Testis (tissue), 2 donors: ENCODE data around the gene DNAH9.
A peak's percentile ranks its signal among the peaks of the same experiment; 100 is the strongest.

ENCODE experiments used
- CTCF ChIP-seq, 3 experiments: fragments of 450-650 bp in 2 of 3; fragments of 200-600 bp in 1 of 3; sonication (generic) in 1 of 3; IDR thresholded peaks; one replicate each; pipeline ENCODE4 v1.5.1; 2016 to 2019; ENCODE audit warnings: antibody characterized with exemption in 3 of 3, mild to moderate bottlenecking in 2 of 3, moderate library complexity in 1 of 3
- POLR2A ChIP-seq: fragments of 450-650 bp; IDR thresholded peaks from one replicate; pipeline ENCODE4 v1.6.1; 2017; ENCODE audit warnings: antibody characterized with exemption, mild to moderate bottlenecking, moderate library complexity

DNA sequence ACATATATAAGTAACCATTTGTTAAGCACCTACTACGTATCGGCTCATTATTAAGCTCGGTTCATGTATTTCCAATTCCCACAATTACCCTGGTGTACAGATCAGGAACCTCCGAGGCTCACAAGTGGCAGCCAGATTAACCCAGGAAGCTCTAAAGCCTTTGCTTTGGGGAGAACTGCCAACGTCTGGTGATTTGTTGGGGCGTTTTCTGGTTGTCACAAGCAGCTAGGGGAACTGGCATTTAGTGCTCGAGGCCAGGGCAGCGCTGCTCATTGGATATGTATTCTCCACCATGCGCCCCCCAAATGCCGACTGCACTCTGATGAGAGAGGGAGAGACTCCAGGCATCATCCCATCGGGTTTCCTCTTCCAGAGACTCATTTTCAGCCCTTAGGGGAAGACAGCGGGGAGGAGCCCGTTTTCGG lies 398.5 kb downstream of the DNAH9 start:
- TF ChIP-seq CTCF (IDR thresholded peaks at IDR 0.05), result peak in 2 of 3 experiments; percentile 9 to 27
- no peak for TF ChIP-seq POLR2A
